Colonic mucosa (tissue), 4 donors: ENCODE measurements around the gene FBXO31. TPM values are rescaled to one million over a fixed set of nuclear protein-coding genes. Genes with fewer than 3 reads are reported as not detected.

ENCODE experiments used
- DNase-seq: peaks from one replicate; pipeline ENCODE4 v3.0.0-alpha.2; 2020
- H3K27ac ChIP-seq: fragments of 200-600 bp; one replicate; pipeline ENCODE4 v1.8.0; 2021
- H3K27me3 ChIP-seq: fragments of 200-600 bp; one replicate; pipeline ENCODE4 v1.8.0; 2021
- H3K36me3 ChIP-seq: fragments of 200-600 bp; one replicate; pipeline ENCODE4 v1.8.0; 2021
- H3K4me1 ChIP-seq: fragments of 200-600 bp; one replicate; pipeline ENCODE4 v1.8.0; 2021; ENCODE audit warnings: mild to moderate bottlenecking
- H3K4me3 ChIP-seq: fragments of 200-600 bp; one replicate; pipeline ENCODE4 v1.8.0; 2021
- H3K9ac ChIP-seq, 2 donors: one replicate each; pipeline ENCODE4 v1.7.0; 2013; ENCODE audit warnings: control low read depth in 2 of 2, low read depth in 2 of 2, low read length in 2 of 2
- H3K9me3 ChIP-seq: fragments of 200-600 bp; one replicate; pipeline ENCODE4 v1.8.0; 2021
- CTCF ChIP-seq: fragments of 200-600 bp; IDR thresholded peaks from one replicate; pipeline ENCODE4 v1.8.0; 2022; ENCODE audit warnings: antibody characterized with exemption, mild to moderate bottlenecking
- intact Hi-C: fragments of 100-400 bp; cut with DNase I; formaldehyde crosslinking; loops from one replicate; pipeline ENCODE4 v1.14.1; 2022
- total RNA-seq, 2 donors: library from RNA; stranded (reverse); fragmentation: NEBNext Ultra II Directional in 1 of 2; extraction: Animal tissue kit (Norgen Biotek cat#: 25700) in 1 of 2; gene quantifications; one replicate each; pipeline ENCODE4 v1.2.1, GENCODE V29; 2021
- donor health status: healthy.
- donor health status: DM: no; HTN: no; CAD: no.
- donor health status: DM: no; HTN: no; CAD: no.

Gene FBXO31
- total RNA-seq, 2 donors from 2014 or later, result 35.1 to 52.3 TPM

GRCh38 chr16:87414251-87414680 is 30.7 kb upstream of the FBXO31 start:
- no peaks in the 10 kb centered on the region for H3K27me3 ChIP-seq
- H3K36me3 ChIP-seq, result peaks cover 13% of the 10 kb centered on the region
- H3K9ac ChIP-seq, result no peak overlapping the region
- no peak for DNase-seq
- no peak overlapping the region for H3K27ac ChIP-seq
- no peaks in the 10 kb centered on the region for H3K4me1 ChIP-seq
- no peak overlapping the region for H3K4me3 ChIP-seq
- no peaks in the 10 kb centered on the region for H3K9me3 ChIP-seq
- no peak for TF ChIP-seq CTCF
- intact Hi-C loops, result loop anchor here (5.0 kb wide), 1 partner anchor 133 kb away; no protein-coding TSS in a partner anchor

GRCh38 chr16:87412996-87413421 is 29.4 kb upstream of the FBXO31 start:
- Histone ChIP-seq H3K9me3 (no peaks in the 10 kb centered on the region), H3K9ac (no peak overlapping the region), H3K4me1 (no peaks in the 10 kb centered on the region), H3K4me3 (no peak overlapping the region), H3K27ac (no peak overlapping the region), H3K27me3 (no peaks in the 10 kb centered on the region), H3K36me3 (peaks cover 13% of the 10 kb centered on the region)
- TF ChIP-seq CTCF, result no peak
- no peak for DNase-seq
- intact Hi-C loops, result loop anchor here (5.0 kb wide), 1 partner anchor 134 kb away; no protein-coding TSS in a partner anchor

- no peak for DNase-seq
- Histone ChIP-seq H3K27me3 (no peaks in the 10 kb centered on the region), H3K4me1 (no peaks in the 10 kb centered on the region), H3K27ac (no peak overlapping the region), H3K9me3 (no peaks in the 10 kb centered on the region), H3K9ac (no peak overlapping the region), H3K4me3 (no peak overlapping the region), H3K36me3 (peaks cover 13% of the 10 kb centered on the region)
- no peak for TF ChIP-seq CTCF
- intact Hi-C loops, result loop anchor here (5.0 kb wide), 1 partner anchor 135 kb away; no protein-coding TSS in a partner anchor
These were observed 28.9 kb upstream of the FBXO31 start for GRCh38 chr16:87412371-87412995.

GRCh38 chr16:87411375-87412271 is 28.0 kb upstream of the FBXO31 start:
- Histone ChIP-seq H3K9ac (no peak overlapping the region), H3K27me3 (no peaks in the 10 kb centered on the region), H3K36me3 (peaks cover 13% of the 10 kb centered on the region), H3K4me1 (no peaks in the 10 kb centered on the region), H3K27ac (no peak overlapping the region), H3K4me3 (no peak overlapping the region), H3K9me3 (no peaks in the 10 kb centered on the region)
- TF ChIP-seq CTCF, result no peak
- no peak for DNase-seq
- intact Hi-C loops, result loop anchor here (5.0 kb wide), 1 partner anchor 136 kb away; no protein-coding TSS in a partner anchor

GRCh38 chr16:87410968-87411367 is 27.4 kb upstream of the FBXO31 start:
- no peaks in the 10 kb centered on the region for H3K27me3 ChIP-seq
- no peak overlapping the region for H3K4me3 ChIP-seq
- intact Hi-C loops, result loop anchor here (5.0 kb wide), 1 partner anchor 136 kb away; no protein-coding TSS in a partner anchor
- no peak overlapping the region for H3K9ac ChIP-seq
- H3K36me3 ChIP-seq, result peaks cover 8% of the 10 kb centered on the region
- H3K27ac ChIP-seq, result no peak overlapping the region
- TF ChIP-seq CTCF, result no peak
- no peaks in the 10 kb centered on the region for H3K9me3 ChIP-seq
- no peak for DNase-seq
- no peaks in the 10 kb centered on the region for H3K4me1 ChIP-seq
